Stimulated activated CD4-positive, alpha-beta T cell treated with anti-CD3 and anti-CD28 coated beads, Interleukin-12 subunit alpha, Interleukin-12 subunit beta, amount 100 ng/mL, for 4 hours (primary cell): Measurements from ENCODE around the gene ELAC2.
"Not testable (repeated sequence)": the region's sequence is repeated elsewhere in the genome, so short reads cannot be mapped to it uniquely, and the experiment has no call there.

ENCODE experiments used
- DNase-seq: peaks from one replicate; pipeline ENCODE4 v3.0.0-alpha.2; 2020

The ELAC2 gene

GRCh38 chr17:12985431-12986293 is 32.2 kb downstream of the ELAC2 start:
- no peak for DNase-seq

DNA sequence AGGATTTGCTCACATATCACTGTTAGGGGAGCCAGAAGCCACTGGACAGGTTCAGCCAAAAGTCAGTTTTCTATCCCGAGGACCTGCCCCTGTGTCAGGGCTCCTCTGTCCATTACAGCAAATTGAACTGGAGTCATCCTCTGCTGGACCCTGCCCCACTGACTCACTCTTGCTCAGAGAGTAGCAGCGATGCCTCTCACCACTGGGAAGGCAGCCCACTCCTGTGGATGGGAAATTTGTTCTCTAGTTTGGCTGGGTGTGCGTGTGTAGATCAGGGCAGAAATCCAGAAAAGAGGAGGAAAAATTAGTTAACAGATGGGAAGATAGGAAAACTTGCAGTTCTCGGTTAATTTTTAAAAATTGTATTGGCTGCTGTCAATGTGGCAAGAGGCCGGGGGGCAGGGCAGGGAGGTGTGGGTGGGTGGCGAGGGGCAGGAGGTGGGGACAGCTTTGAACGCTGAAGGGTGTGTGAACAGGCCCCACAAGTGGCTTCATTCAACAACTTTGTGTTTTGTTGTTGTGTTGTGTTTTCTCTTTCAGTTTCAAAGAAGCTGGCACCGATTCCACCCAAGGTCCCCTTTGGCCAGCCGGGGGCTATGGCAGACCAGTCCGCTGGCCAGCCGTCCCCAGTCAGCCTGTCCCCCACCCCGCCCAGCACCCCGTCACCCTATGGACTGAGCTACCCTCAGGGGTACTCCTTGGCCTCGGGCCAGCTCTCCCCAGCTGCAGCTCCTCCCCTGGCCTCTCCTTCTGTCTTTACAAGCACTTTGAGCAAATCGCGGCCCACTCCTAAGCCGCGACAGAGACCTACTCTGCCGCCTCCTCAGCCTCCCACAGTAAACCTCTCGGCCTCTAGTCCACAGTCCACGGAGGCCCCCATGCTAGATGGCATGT is 33.6 kb downstream of the ELAC2 start:
- DNase-seq = no peak

DNA sequence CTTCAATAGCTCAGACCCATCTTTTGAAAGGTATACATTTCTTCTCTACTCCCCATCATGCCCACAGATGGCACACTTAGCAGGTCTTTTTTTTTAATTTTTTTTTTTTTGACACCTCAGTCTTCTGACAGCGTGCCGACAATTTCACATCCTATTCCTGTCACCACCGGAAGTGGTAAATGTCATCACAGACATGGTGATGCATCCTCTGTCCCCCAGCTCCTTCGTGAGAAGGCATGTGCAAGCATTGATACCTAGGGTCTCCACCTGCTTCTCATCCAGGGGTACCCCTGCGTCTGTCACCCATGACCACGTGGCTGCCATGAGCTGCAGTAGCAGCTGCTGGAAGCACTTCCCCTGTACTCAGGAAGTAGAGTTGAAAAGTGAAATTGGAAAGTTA is 35.6 kb downstream of the ELAC2 start:
- DNase-seq = no peak

GRCh38 chr17:12979826-12980500 is 37.9 kb downstream of the ELAC2 start:
- DNase-seq = no peak

- DNase-seq = no peak
These were observed 38.6 kb downstream of the ELAC2 start for GRCh38 chr17:12979246-12979645.

DNA sequence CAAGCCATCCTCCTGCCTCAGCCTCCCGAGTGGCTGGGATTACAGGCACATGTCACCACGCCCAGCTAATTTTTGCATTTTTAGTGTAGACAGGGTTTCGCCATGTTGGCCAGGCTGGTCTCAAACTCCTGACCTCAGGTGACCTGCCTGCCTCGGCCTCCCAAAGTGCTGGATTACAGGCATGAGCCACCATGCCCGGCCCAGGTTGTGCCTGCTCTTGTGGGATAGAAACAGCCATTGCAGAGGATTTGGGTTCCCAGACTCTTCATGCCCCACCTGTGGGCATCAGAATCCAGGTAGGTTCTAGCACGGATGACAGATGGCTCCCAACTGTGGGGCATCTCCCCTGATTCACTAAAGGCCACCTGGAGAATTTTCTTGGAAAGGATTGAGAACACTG is 39.0 kb downstream of the ELAC2 start:
- not testable (repeated sequence) for DNase-seq

DNA sequence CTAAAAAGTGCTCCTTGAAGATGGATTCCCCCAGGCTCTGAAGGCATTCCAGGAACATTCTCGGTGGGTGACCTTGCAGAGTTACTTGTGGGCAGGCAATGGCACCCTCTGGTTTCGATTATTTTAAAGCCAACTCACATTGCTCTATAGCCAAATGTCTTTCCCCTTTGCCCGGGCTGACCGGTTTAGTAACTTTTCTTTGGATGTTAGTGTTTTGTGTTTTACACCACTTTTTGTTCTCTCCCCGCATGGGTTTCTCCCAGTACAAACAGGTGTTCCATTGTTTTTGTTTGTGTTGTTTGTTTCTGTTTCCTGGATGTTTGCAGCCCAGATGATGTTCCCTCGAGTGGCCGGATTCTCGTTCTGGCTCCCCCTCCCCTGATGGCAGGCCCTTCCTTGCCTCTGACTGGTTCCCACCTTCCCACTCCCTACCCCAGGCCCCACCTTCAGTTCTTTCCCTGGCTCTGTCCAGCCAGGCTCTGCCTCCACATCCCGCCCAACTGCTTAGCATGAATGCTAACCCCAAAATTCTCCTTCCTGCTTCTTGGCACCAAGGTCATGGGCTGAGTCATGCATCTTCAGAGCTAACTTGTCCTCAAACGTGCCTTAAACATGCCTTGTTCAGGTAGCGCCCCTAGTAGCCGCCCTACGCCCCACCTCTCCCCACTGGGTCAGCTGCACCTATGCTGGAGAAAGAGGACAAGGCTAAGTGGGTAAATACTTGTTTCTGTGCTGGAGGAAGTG is 40.6 kb downstream of the ELAC2 start:
- DNase-seq = no peak

DNA sequence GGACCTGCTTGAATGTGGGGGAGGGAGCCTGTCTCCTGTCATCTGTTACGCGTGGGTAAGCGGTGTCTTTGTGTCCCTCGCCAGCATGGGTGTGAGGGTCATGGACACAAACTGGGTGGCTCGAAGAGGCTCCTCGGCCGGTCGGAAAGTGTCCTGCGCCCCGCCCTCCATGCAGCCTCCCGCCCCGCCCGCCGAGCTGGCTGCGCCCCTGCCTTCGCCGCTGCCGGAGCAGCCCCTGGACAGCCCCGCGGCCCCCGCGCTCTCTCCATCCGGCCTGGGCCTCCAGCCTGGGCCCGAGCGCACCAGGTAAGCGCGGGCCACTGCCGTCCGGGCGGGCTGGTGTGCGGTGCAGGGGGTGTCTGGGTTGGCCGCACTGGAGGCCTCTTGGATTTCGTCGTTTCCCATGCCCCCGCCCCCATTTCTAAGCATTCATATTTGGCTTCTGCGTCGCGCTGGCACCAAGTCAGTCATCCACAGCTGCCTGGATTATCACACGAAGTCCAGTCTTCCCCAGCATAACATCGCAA is 43.8 kb downstream of the ELAC2 start:
- DNase-seq = no peak

- DNase-seq = no peak
These were observed 44.3 kb downstream of the ELAC2 start for GRCh38 chr17:12973496-12974004.

DNA sequence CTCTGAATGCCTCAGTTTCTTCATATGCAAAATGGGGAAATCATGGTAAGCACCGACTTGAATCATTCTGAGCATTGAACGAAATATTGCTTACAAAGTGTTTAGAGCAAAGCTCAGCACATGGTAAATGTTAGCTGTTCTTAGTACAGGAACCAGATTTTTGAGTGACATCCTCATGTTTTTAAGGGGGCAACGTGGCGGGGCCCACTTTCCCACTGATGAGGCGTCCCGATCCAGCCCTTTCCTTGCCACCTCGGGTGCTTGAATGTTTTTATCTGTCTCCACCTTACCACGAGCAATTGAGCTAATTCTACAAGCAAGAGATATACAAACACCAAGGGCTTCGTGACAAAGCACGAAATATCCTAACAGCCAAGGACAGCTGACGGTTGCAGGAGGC is 49.9 kb downstream of the ELAC2 start:
- DNase-seq = no peak

- no peak for DNase-seq
These were observed 51.4 kb downstream of the ELAC2 start for GRCh38 chr17:12966413-12966812.

- DNase-seq = no peak
These were observed 51.8 kb downstream of the ELAC2 start for GRCh38 chr17:12965988-12966387.

- DNase-seq = no peak
These were observed 53.0 kb downstream of the ELAC2 start for GRCh38 chr17:12964840-12965239.

GRCh38 chr17:12964162-12964561 is 53.7 kb downstream of the ELAC2 start:
- no peak for DNase-seq

GRCh38 chr17:12963505-12963904 is 54.3 kb downstream of the ELAC2 start:
- DNase-seq = no peak

GRCh38 chr17:12961655-12962054 is 56.2 kb downstream of the ELAC2 start:
- no peak for DNase-seq

- DNase-seq = no peak
These were observed 58.4 kb downstream of the ELAC2 start for GRCh38 chr17:12959441-12959840.

DNA sequence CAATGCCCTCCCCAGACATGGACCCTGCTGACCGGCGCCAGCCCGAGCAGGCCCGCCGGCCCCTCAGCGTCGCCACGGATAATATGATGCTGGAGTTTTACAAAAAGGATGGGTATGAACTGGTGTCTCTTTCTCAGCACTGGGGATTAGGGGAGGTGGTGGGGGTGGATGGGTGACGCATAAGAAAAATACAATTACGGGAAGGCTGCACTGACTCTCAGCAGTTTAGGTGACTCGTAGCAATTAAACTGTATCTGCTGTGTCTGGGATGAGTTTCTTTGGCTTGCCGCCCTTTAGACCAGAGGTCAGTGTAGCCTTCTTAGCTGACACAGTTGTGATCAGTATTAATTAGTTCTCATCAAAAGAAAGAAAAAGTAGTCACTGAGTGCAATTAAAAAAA is 59.0 kb downstream of the ELAC2 start:
- DNase-seq = no peak

DNA sequence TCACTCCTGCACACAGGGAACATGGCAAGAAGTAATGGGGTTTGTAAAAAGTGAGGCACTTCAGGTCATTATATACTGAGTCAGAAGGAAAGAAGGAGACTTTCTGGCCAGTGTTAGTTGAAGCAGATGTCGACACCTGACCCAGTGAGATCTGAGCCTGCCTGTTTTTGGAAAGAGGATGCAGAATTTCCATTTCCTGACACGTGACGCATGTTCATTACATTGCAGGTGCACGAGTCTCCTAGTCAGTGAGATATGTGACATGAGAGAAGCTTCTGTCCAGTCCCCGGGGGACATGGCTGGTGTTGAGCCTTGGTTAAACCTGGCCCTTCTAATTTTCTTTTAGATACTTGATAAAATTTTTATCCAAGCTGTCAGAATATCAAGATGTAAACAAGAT is 62.3 kb downstream of the ELAC2 start:
- no peak for DNase-seq

- no peak for DNase-seq
These were observed 64.7 kb downstream of the ELAC2 start for GRCh38 chr17:12953156-12953555.

DNA sequence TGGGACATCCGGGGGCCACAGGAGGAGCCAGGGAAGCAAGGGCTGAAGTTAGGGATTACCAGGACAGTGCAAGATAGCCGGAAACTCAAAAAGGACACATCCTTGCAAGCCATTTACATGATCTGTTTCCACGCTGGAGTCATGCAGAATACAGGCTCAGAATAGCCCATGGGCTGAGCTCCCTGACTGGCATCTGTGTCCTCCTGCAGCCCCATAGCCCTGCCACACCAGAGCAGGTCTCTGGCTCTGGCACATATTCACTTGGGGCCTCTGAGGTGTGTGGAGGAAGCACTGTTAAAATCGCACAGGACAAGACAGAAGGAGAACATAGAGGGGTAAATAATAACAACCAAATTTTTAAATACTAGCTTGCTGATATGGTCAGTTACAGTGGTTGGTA is 65.8 kb downstream of the ELAC2 start:
- no peak for DNase-seq

DNA sequence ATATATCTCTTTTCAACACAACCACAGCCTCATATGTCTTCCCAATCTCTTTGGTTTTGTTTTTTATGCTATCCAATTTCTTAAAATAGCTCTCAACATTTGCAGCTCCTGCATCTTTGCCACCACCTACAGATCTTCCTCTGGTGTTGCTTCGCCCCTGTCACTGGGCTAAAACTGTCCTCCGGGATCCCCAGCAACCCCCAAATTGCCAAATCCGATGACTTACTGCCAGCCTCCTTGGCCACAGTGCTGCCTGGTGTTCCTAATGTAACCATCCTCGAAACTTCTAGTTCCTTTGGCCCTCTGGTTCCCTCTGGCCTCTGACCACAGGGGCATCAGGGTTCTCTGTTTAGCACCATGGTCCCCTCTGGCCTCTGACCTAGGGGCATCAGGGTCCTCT is 70.8 kb downstream of the ELAC2 start:
- no peak for DNase-seq
